K562 (cell line): ENCODE results near the gene TLE6. TPM values are rescaled to one million over a fixed set of nuclear protein-coding genes. Genes with fewer than 3 reads are reported as not detected.

Experiments used
- ELF4 ChIP-seq: fragments of 450-650 bp; formaldehyde crosslinking; IDR thresholded peaks from 2 replicates; pipeline ENCODE4 v1.4.0; 2022; ENCODE audit warnings: missing genetic modification characterization
- HMGN3 ChIP-seq: IDR thresholded peaks from 2 replicates; pipeline ENCODE4 v1.6.1; 2011; ENCODE audit warnings: borderline replicate concordance, low read depth, mild to moderate bottlenecking, mixed read lengths, low read length; ENCODE audit not compliant: insufficient read length; ENCODE audit errors: extremely low read depth
- JUN ChIP-seq, 2 experiments: sonication (generic) in 1 of 2; formaldehyde crosslinking in 1 of 2; IDR thresholded peaks; 2 replicates each; pipeline versions ENCODE4 v1.6.1 to v1.8.0; 2012 to 2022; ENCODE audit warnings: borderline replicate concordance in 2 of 2, mild to moderate bottlenecking in 2 of 2, improper control_type of control experiment in 1 of 2, low read depth in 1 of 2, low read length in 1 of 2, missing genetic modification reagents in 1 of 2
- L3MBTL2 ChIP-seq: fragments of 450-650 bp; IDR thresholded peaks from 2 replicates; pipeline ENCODE4 v1.6.1; 2016; ENCODE audit warnings: mild to moderate bottlenecking, moderate library complexity
- MCM2 ChIP-seq: fragments of 450-650 bp; IDR thresholded peaks from 2 replicates; pipeline ENCODE4 v1.6.1; 2017; ENCODE audit warnings: low read depth, mild to moderate bottlenecking
- MITF ChIP-seq: IDR thresholded peaks from 2 replicates; pipeline ENCODE4 v1.6.1; 2014; ENCODE audit warnings: antibody characterized with exemption
- NFYB ChIP-seq: IDR thresholded peaks from 2 replicates; pipeline ENCODE4 v1.6.1; 2011; ENCODE audit warnings: mild to moderate bottlenecking, moderate library complexity; ENCODE audit not compliant: insufficient read length; ENCODE audit errors: extremely low read depth
- PBX2 ChIP-seq, 2 experiments: IDR thresholded peaks in 1 of 2; conservative IDR thresholded peaks in 1 of 2; 2 replicates each; pipeline ENCODE4 v1.6.1; 2016; ENCODE audit warnings: low read depth in 2 of 2, mild to moderate bottlenecking in 1 of 2, missing compliant biosample characterization in 1 of 2, missing genetic modification characterization in 1 of 2, moderate library complexity in 1 of 2
- THRAP3 ChIP-seq: fragments of 450-650 bp; IDR thresholded peaks from 2 replicates; pipeline ENCODE4 v1.6.1; 2016; ENCODE audit warnings: mild to moderate bottlenecking, inconsistent platforms, borderline replicate concordance
- ZNF253 ChIP-seq: fragments of 250-450 bp; sonication (Bioruptor Pico); conservative IDR thresholded peaks from 2 replicates; pipeline ENCODE4 v1.6.1; 2021; ENCODE audit warnings: mild to moderate bottlenecking
- ZNF830 ChIP-seq: fragments of 250-450 bp; sonication (Bioruptor Pico); IDR thresholded peaks from 2 replicates; pipeline ENCODE4 v1.5.0; 2021; ENCODE audit warnings: mild to moderate bottlenecking
- polyA plus RNA-seq, 8 experiments: library from polyadenylated mRNA; depleted of rRNA in 4 of 8; stranded (reverse) in 5 of 8; unstranded in 3 of 8; fragments of >200 nt; fragmentation: Nextera tagmentation in 2 of 8; fragmentation: Illumina TruSeq in 1 of 8; extraction: Ambion mirVana in 2 of 8; extraction: Trizol in 1 of 8; gene quantifications; 2 replicates each; pipeline versions ENCODE4 v1.2.1 to v1.2.3, GENCODE V29; 2011 to 2014; ENCODE audit warnings: inconsistent platforms in 1 of 8, missing spikeins in 1 of 8
- total RNA-seq, 7 experiments: library from RNA; depleted of rRNA in 6 of 7; stranded (reverse); fragments of >200 nt in 6 of 7; fragmentation: Illumina TruSeq in 2 of 7; extraction: Trizol in 2 of 7; gene quantifications; 2 replicates each; pipeline versions ENCODE4 v1.2.1 to v1.2.3, GENCODE V29; 2011 to 2021; ENCODE audit warnings: low replicate concordance in 1 of 7
- TF ChIP-seq, protein P1 (sequence below), 2 experiments: fragments of 450-650 bp in 1 of 2; sonication (generic) in 1 of 2; formaldehyde crosslinking in 1 of 2; IDR thresholded peaks in 1 of 2; conservative IDR thresholded peaks in 1 of 2; 2 replicates each; pipeline versions ENCODE4 v1.6.1 to v1.8.1; 2016 to 2023; ENCODE audit warnings: mild to moderate bottlenecking in 2 of 2, moderate library complexity in 2 of 2, inconsistent platforms in 1 of 2, missing genetic modification reagents in 1 of 2
- TF ChIP-seq, protein P2 (sequence below): sonication (generic); formaldehyde crosslinking; IDR thresholded peaks from 2 replicates; pipeline ENCODE4 v1.4.0; 2020; ENCODE audit warnings: mild to moderate bottlenecking, missing genetic modification reagents
- TF ChIP-seq, protein P3 (sequence below): fragments of 250-450 bp; sonication (Bioruptor Pico); IDR thresholded peaks from 2 replicates; pipeline ENCODE4 v1.8.0; 2021; ENCODE audit warnings: moderate library complexity, mild to moderate bottlenecking, inconsistent platforms
- TF ChIP-seq, protein P4 (sequence below): fragments of 450-650 bp; IDR thresholded peaks from 2 replicates; pipeline ENCODE4 v1.7.1; 2018; ENCODE audit warnings: mild to moderate bottlenecking, low read depth; ENCODE audit not compliant: partially characterized antibody

The TLE6 gene
- total and polyA plus RNA-seq, 9 of the 15 experiments (the other 6 are each of a cell fraction or from before 2014, with no cell fraction given): 1.1 to 6.1 (median 2.5) TPM

GRCh38 chr19:2974342-2975041 lies 2.9 kb upstream of the TLE6 start (continued):
- TF ChIP-seq, protein P1, sequence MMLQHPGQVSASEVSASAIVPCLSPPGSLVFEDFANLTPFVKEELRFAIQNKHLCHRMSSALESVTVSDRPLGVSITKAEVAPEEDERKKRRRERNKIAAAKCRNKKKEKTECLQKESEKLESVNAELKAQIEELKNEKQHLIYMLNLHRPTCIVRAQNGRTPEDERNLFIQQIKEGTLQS (IDR thresholded peaks at IDR 0.05): peak; percentile 50; the same call in 1 of the 2 replicates
- TF ChIP-seq, protein P1 (CRISPR knock-in tag; conservative IDR thresholded peaks at IDR 0.05): no peak
- TF ChIP-seq JUN (IDR thresholded peaks at IDR 0.05; ENCODE audit: borderline replicate concordance, low read depth, low read length): no peak; the same call in 1 of the 2 replicates
- TF ChIP-seq JUN (CRISPR knock-in tag; IDR thresholded peaks at IDR 0.05; ENCODE audit: borderline replicate concordance): peak; percentile 85; the same call in 1 of the 2 replicates
- no peak for TF ChIP-seq PBX2 (CRISPR knock-in tag; IDR thresholded peaks at IDR 0.05; ENCODE audit: low read depth)
- TF ChIP-seq PBX2 (tag; conservative IDR thresholded peaks at IDR 0.05; ENCODE audit: low read depth): no peak
- TF ChIP-seq MCM2: no peak
- TF ChIP-seq ZNF830 (CRISPR knock-in tag): no peak
- TF ChIP-seq, protein P2, sequence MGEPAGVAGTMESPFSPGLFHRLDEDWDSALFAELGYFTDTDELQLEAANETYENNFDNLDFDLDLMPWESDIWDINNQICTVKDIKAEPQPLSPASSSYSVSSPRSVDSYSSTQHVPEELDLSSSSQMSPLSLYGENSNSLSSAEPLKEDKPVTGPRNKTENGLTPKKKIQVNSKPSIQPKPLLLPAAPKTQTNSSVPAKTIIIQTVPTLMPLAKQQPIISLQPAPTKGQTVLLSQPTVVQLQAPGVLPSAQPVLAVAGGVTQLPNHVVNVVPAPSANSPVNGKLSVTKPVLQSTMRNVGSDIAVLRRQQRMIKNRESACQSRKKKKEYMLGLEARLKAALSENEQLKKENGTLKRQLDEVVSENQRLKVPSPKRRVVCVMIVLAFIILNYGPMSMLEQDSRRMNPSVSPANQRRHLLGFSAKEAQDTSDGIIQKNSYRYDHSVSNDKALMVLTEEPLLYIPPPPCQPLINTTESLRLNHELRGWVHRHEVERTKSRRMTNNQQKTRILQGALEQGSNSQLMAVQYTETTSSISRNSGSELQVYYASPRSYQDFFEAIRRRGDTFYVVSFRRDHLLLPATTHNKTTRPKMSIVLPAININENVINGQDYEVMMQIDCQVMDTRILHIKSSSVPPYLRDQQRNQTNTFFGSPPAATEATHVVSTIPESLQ (CRISPR knock-in tag): no peak
- peak; percentile 71 for TF ChIP-seq L3MBTL2
- no peak for TF ChIP-seq ELF4 (CRISPR knock-in tag)
- TF ChIP-seq, protein P3, sequence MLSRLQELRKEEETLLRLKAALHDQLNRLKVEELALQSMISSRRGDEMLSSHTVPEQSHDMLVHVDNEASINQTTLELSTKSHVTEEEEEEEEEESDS: no peak
- TF ChIP-seq MITF: peak; percentile 78
- TF ChIP-seq, protein P4, sequence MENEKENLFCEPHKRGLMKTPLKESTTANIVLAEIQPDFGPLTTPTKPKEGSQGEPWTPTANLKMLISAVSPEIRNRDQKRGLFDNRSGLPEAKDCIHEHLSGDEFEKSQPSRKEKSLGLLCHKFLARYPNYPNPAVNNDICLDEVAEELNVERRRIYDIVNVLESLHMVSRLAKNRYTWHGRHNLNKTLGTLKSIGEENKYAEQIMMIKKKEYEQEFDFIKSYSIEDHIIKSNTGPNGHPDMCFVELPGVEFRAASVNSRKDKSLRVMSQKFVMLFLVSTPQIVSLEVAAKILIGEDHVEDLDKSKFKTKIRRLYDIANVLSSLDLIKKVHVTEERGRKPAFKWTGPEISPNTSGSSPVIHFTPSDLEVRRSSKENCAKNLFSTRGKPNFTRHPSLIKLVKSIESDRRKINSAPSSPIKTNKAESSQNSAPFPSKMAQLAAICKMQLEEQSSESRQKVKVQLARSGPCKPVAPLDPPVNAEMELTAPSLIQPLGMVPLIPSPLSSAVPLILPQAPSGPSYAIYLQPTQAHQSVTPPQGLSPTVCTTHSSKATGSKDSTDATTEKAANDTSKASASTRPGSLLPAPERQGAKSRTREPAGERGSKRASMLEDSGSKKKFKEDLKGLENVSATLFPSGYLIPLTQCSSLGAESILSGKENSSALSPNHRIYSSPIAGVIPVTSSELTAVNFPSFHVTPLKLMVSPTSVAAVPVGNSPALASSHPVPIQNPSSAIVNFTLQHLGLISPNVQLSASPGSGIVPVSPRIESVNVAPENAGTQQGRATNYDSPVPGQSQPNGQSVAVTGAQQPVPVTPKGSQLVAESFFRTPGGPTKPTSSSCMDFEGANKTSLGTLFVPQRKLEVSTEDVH: peak; percentile 61
- no peak for TF ChIP-seq NFYB
- TF ChIP-seq HMGN3: peak; percentile 26
- no peak for TF ChIP-seq THRAP3
- TF ChIP-seq ZNF253 (CRISPR knock-in tag): no peak
